BJ (cell line): ENCODE measurements around the gene FOXL2. TPM values are rescaled to one million over a fixed set of nuclear protein-coding genes. Genes with fewer than 3 reads are reported as not detected.

Experiments used
- CTCF ChIA-PET: fragments of 350-600 bp; formaldehyde crosslinking; extraction: SDS; loops from one replicate; lab custom pipeline; 2021; ENCODE audit warnings: antibody characterized with exemption, inconsistent platforms; lab: Yijun Ruan, JAX
- POLR2A ChIA-PET: fragments of 300-600 bp; sonication (Branson Sonifier 250); formaldehyde crosslinking; extraction: SDS; loops from one replicate; lab custom pipeline; 2021; ENCODE audit warnings: antibody characterized with exemption; lab: Charles Lee
- DNase-seq: peaks from one replicate; pipeline ENCODE4 v3.0.0-alpha.2; 2011; ENCODE audit warnings: low read depth
- H3K27me3 ChIP-seq: 2 replicates; pipeline ENCODE4 v1.6.0; 2011; ENCODE audit warnings: low read length; ENCODE audit not compliant: control insufficient read depth, insufficient read depth
- H3K36me3 ChIP-seq: 2 replicates; pipeline ENCODE4 v1.5.1; 2011; ENCODE audit warnings: low read length; ENCODE audit not compliant: control insufficient read depth, insufficient read depth
- H3K4me3 ChIP-seq: 2 replicates; pipeline ENCODE4 v1.5.1; 2011; ENCODE audit warnings: low read depth, mild to moderate bottlenecking, control low read depth, low read length
- polyA plus RNA-seq: library from polyadenylated mRNA; depleted of rRNA; stranded (reverse); fragments of >200 nt; gene quantifications from 2 replicates; pipeline ENCODE4 v1.2.3, GENCODE V29; 2011
- TF ChIP-seq, protein P1 (sequence below): IDR thresholded peaks from 2 replicates; pipeline ENCODE4 v1.5.1; 2011; ENCODE audit warnings: low read depth, mild to moderate bottlenecking, control low read depth, inconsistent platforms, low read length, moderate library complexity; ENCODE audit not compliant: insufficient read depth

The FOXL2 gene
- polyA plus RNA-seq, 1 experiment, result 0.05 TPM

DNA sequence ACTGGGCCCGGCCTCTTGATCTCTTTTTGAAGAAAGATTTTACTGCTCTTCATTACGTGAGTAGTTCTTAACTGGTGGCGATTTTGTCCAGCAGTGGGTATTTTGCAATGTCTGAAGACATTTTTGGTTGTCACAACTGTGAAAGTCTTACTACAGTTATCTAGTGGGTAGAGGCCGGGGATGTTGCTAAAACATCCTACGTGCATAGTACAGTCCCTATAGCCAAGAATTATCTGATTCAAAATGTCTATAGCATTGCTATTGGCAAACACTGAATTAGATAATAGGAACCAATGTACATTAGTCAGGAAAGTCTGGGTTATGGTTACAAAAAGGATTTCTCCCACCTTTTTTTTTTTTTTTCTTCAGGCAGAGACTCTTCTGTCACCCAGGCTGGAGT lies 38.1 kb downstream of the FOXL2 start:
- TF ChIP-seq, protein P1, sequence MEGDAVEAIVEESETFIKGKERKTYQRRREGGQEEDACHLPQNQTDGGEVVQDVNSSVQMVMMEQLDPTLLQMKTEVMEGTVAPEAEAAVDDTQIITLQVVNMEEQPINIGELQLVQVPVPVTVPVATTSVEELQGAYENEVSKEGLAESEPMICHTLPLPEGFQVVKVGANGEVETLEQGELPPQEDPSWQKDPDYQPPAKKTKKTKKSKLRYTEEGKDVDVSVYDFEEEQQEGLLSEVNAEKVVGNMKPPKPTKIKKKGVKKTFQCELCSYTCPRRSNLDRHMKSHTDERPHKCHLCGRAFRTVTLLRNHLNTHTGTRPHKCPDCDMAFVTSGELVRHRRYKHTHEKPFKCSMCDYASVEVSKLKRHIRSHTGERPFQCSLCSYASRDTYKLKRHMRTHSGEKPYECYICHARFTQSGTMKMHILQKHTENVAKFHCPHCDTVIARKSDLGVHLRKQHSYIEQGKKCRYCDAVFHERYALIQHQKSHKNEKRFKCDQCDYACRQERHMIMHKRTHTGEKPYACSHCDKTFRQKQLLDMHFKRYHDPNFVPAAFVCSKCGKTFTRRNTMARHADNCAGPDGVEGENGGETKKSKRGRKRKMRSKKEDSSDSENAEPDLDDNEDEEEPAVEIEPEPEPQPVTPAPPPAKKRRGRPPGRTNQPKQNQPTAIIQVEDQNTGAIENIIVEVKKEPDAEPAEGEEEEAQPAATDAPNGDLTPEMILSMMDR, result no peak
- Histone ChIP-seq H3K4me3 (no peak overlapping the region), H3K27me3 (no peaks in the 10 kb centered on the region), H3K36me3 (no peaks in the 10 kb centered on the region)
- ChIA-PET CTCF (interaction anchor here (1.4 to 1.5 kb wide), 2 partner anchors 14 to 215 kb away, joined by 5 to 6 read pairs; no protein-coding TSS in a partner anchor), POLR2A (no interaction called here)
- DNase-seq, result no peak

DNA sequence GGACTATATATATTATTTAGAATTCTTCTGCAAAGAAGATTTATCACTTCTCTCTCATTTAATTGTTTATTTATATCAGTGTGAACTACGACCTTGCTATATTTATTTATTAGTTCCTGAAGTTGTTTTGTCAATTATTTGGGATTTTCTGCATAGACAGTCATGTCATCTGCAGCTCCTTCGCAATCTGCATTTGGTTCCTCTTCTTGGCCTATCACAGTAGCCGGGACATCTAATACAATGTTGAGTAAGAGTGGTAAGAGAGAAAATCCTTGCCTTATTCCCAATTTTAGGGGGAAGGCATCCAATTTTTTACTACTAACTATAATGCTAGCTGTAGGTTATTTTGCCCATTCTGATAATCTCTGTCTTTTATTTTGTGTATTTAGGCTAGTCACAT lies 39.4 kb downstream of the FOXL2 start:
- TF ChIP-seq, protein P1, result no peak
- ChIA-PET POLR2A (no interaction called here), CTCF (interaction anchor here (1.4 to 1.5 kb wide), 2 partner anchors 16 to 213 kb away, joined by 5 to 6 read pairs; no protein-coding TSS in a partner anchor)
- no peak overlapping the region for H3K4me3 ChIP-seq
- H3K27me3 ChIP-seq, result no peaks in the 10 kb centered on the region
- H3K36me3 ChIP-seq, result no peaks in the 10 kb centered on the region
- no peak for DNase-seq

DNA sequence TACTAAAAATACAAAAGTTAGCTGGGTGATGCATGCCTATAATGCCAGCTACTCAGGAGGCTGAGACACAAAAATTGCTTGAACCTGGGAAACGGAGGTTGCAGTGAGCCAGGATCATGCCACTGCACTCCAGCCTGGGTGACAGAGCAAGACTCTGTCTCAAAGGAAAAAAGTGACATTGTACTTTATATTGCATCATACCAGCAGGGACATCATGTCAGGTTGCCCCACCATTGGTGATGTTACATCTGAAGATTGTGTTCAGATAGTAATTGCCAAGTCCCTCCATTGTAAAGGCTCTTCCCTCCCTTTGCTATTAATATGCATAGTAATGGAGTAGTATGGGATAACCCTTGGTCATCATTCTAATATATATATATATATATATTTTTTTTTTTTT lies 44.8 kb downstream of the FOXL2 start:
- CTCF ChIA-PET, result interaction anchor here (1.0 to 7.0 kb wide), 2 partner anchors 13 to 308 kb away, joined by 3 to 44 read pairs; partner anchors contain the start of gene CEP70
- no peak for DNase-seq
- H3K36me3 ChIP-seq, result no peaks in the 10 kb centered on the region
- POLR2A ChIA-PET, result no interaction called here
- TF ChIP-seq, protein P1, result no peak
- no peak overlapping the region for H3K4me3 ChIP-seq
- H3K27me3 ChIP-seq, result peaks cover 3% of the 10 kb centered on the region; the same call in 1 of the 2 replicates

DNA sequence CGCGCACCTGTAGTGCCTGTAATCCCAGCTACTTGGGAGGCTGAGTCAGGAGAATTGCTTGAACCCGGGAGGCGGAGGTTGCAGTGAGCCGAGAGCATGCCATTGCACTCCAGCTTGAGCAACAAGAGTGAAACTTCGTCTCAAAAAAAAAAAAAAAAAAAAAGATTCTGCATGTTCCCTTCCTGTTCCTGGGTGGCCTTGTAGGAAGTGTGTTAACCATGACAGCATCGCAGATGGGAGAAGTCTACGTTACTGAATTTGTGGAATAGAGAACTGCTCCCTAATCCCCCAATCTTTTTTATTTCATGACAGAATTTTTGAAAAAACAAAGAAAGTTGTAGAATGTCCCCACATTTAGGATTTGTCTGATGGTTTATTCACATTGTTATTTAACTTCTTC lies 45.4 kb downstream of the FOXL2 start:
- Histone ChIP-seq H3K36me3 (no peaks in the 10 kb centered on the region), H3K27me3 (peaks cover 3% of the 10 kb centered on the region; the same call in 1 of the 2 replicates), H3K4me3 (no peak overlapping the region)
- TF ChIP-seq, protein P1, result no peak
- ChIA-PET CTCF (interaction anchor here (1.0 to 7.0 kb wide), 2 partner anchors 14 to 307 kb away, joined by 3 to 44 read pairs; partner anchors contain the start of gene CEP70), POLR2A (interaction anchor here (0.6 kb wide), 1 partner anchor 13 kb away, joined by 3 read pairs; no protein-coding TSS in a partner anchor)
- no peak for DNase-seq

DNA sequence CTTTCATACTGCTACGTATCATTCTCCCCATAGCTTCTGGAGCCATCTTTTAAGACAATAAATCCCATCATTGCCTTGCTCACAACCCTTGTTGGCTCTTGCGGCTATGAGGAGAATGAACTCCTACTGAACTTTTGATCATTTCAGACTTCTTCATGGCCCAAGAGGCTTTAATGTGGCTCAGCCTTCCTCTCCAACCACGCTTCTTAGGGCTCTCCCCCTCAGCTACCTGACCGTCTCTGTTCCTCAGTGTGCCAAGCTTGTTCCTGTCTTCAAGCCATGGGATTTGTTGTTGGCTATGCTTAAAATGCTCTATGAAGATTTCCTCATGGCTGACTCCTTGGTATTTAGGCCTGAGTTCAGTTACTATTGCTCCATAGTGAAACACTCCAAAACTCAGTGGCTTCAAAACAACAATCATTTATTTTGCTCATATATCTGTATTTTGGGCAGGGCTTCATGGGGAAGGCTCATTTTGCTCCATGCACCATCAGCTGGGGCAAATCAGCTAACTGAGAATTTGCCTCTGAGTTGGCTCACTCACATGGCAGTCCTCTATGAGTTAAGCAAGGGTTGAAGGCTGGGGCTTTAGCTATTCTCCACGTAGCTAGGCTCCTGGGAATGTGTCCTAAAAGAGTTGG lies 47.5 kb downstream of the FOXL2 start:
- Histone ChIP-seq H3K36me3 (no peaks in the 10 kb centered on the region), H3K27me3 (peaks cover 3% of the 10 kb centered on the region; the same call in 1 of the 2 replicates), H3K4me3 (no peak overlapping the region)
- ChIA-PET CTCF (interaction anchor here (0.9 to 7.0 kb wide), 3 partner anchors 10 to 24 kb away, joined by 3 to 44 read pairs (median 6); no protein-coding TSS in a partner anchor), POLR2A (no interaction called here)
- DNase-seq, result no peak
- TF ChIP-seq, protein P1, result no peak
